GM19238 (cell line): Measurements from ENCODE around the gene NOL12.
"Not testable (repeated sequence)": the region's sequence is repeated elsewhere in the genome, so short reads cannot be mapped to it uniquely, and the experiment has no call there.

Source experiments
- DNase-seq: peaks from one replicate; pipeline ENCODE4 v3.0.0; 2011; ENCODE audit warnings: low spot score; ENCODE audit not compliant: insufficient read length

NOL12 gene

GRCh38 chr22:37686002-37686982 lies at the start of gene NOL12:
Gene NOL12, plus strand, starts transcription at chr22:37686343. Its CDS starts 50 bp downstream, at chr22:37686393.
- peak; percentile 80 for DNase-seq

- no peak for DNase-seq
Measured at GRCh38 chr22:37636949-37637273, 49.2 kb upstream of the NOL12 start.

- no peak for DNase-seq
Measured at GRCh38 chr22:37638391-37639069, 47.6 kb upstream of the NOL12 start.

- peak; percentile 71 for DNase-seq
Measured at GRCh38 chr22:37639070-37639760, 46.9 kb upstream of the NOL12 start, which contains the start of gene SH3BP1. Gene SH3BP1, plus strand, starts transcription at chr22:37639669. Its CDS starts 119 bp downstream, at chr22:37639788.

- no peak for DNase-seq
Measured at GRCh38 chr22:37639771-37640590, 46.2 kb upstream of the NOL12 start.

GRCh38 chr22:37640591-37641560 lies 45.3 kb upstream of the NOL12 start:
- no peak for DNase-seq

GRCh38 chr22:37641561-37641949 lies 44.6 kb upstream of the NOL12 start:
- DNase-seq: no peak

GRCh38 chr22:37643225-37643847 lies 42.8 kb upstream of the NOL12 start:
- peak; percentile 89 for DNase-seq

- no peak for DNase-seq
Measured at GRCh38 chr22:37647317-37647716, 38.8 kb upstream of the NOL12 start.

GRCh38 chr22:37647928-37648327 lies 38.2 kb upstream of the NOL12 start:
- no peak for DNase-seq

- no peak for DNase-seq
Measured at GRCh38 chr22:37650463-37651136, 35.5 kb upstream of the NOL12 start.

GRCh38 chr22:37654563-37655251 lies 31.4 kb upstream of the NOL12 start:
- DNase-seq: no peak

GRCh38 chr22:37655252-37655563 lies 30.9 kb upstream of the NOL12 start:
- DNase-seq: no peak

GRCh38 chr22:37656583-37656982 lies 29.6 kb upstream of the NOL12 start:
- not testable (repeated sequence) for DNase-seq

GRCh38 chr22:37657590-37658132 lies 28.5 kb upstream of the NOL12 start:
- DNase-seq: no peak

- DNase-seq: peak; percentile 100
Measured at GRCh38 chr22:37658133-37659065, 27.7 kb upstream of the NOL12 start, which contains the start of gene PDXP. Gene PDXP, plus strand, starts transcription at chr22:37658723. Its CDS starts 60 bp downstream, at chr22:37658783.
